GM18519 (cell line): Measurements from ENCODE around the gene RPP30.

Source experiments
- ATAC-seq: cut with Tn5 transposase; IDR thresholded peaks from one replicate; pipeline ENCODE4 v1.9.1; 2021; ENCODE audit warnings: mild to moderate bottlenecking, moderate library complexity; ENCODE audit not compliant: unreplicated experiment, low FRiP score

The RPP30 gene

DNA sequence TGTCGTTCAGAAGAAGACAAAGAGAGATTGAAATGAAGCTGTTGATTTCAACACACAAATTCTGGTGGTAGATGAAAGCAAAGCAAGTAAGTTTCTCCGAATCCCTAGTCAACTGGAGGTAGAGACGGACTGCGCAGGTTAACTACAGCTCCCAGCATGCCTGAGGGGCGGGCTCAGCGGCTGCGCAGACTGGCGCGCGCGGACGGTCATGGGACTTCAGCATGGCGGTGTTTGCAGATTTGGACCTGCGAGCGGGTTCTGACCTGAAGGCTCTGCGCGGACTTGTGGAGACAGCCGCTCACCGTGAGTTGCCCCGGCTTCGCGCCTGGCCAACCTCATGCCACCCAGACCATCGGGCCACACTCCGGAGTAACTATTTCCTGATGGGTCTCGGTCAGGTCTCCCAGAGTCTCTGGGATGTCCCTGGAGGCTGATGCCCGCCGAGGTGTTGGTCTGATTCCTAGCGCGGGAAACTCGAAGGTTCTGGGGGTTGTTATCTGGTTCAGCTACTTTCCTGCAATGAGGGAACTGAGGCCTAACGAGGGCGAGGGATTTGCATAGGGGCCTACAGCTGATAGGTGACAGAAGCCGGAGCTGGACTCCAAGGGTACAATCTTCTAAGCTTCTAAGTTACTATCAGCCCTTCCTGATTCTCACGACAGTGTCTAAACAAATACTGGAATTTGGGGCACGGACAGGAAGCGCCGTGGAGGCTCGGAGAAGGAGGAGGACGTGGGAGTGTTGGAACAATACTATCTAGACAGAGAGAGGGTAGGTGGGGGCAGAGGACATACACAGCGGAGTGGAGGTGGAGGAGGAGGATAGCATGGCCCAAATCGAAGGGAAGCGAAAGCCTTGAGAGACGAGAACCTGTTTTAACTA is at the start of gene RPP30:
Gene RPP30, plus strand, starts transcription at position 209 of the 882 bp plus-strand sequence. Its CDS starts 13 bp downstream, at position 222.
- ATAC-seq, result peak; percentile 94

DNA sequence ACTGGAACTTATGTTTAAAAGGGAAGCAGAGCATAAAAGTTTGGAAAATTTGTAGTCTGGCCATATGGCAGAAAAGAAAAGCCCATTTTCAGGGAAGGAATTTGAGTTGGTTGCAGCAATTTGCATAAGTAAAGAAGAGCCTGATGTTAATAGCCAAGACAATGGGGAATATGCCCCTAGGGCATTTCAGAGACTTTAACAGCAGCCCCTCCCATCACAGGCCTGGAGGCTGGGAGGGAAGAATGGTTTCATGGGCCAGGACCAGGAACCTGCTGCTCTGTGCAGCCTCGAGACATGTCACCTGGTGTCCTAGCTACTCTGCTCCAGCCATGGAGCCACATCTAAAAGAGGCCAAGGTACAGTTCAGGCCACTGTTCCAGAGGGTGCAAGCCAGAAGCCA is 49.3 kb upstream of the RPP30 start:
- ATAC-seq, result no peak

DNA sequence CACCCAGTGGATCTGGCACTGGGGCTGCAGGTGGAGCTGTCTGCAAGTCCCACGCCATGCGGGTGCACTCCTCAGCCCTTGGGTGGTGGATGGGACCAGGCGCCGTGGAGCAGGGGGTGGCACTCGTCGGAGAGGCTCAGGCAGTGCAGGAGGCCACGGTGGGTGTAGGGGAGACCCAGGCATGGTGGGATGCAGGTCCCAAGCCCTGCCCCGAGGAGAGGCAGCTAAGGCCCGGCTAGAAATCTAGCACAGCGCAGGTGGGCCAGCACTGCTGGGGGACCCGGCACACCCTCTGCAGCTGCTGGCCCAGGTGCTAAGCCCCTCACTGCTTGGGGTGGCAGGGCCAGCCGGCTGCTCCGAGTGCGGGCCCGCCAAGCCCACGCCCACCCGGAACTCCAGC is 39.7 kb upstream of the RPP30 start:
- no peak for ATAC-seq

DNA sequence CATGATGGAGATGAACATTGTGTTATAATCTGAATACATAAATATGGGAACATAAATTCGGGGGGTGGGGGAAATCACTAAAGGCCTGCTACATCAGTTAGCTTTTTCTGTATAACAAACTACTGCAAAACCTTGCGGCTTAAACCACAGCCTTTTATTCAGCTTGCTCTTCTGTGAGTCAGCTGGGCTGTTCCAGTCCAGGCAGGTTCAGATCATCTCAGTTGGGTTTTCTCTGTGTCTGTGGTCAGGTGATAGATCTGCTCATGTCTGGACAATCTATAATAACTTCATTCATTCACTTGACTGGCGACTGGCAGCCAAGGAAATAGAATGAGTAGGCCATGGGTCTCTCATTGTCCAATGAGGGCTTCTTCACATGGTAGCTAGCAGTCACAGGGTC is 37.4 kb upstream of the RPP30 start:
- no peak for ATAC-seq

DNA sequence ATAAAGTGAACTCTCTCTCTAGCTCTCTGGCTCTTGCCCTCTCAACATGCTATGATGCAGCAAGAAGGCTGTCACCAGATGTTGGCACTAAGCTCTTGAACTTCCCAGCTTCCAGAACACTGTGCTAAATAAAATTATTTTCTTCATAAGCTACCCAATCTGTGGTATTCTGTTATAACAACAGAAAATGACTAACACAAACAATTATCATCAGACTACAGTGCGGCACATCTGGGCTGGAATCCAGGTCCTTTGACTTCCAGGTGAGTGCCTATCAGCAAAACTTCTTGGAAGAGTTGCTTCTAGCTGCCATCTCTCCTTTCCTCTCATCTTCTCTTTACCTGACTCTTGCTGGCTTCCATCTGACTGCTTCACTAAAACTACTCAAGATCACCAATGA is 34.3 kb upstream of the RPP30 start:
- no peak for ATAC-seq

DNA sequence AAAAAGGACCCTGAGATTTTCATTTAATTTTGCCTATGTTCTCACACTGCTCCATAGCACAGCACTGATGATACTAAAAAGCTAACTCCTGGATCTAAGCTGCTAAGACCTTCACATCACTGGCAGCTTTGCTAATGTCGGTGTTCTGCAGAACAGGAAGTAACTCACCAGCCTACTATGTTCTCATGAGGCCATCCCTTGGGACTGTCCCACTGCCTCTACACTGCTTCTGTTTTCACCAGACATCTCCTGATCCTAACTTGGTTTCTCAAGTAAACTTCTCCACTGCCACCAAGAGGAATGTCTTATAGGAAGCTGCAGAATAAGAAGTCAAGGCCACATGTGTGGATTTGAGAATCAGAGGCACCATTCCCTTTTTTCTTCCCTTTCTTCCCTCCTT is 29.0 kb upstream of the RPP30 start:
- ATAC-seq, result no peak

DNA sequence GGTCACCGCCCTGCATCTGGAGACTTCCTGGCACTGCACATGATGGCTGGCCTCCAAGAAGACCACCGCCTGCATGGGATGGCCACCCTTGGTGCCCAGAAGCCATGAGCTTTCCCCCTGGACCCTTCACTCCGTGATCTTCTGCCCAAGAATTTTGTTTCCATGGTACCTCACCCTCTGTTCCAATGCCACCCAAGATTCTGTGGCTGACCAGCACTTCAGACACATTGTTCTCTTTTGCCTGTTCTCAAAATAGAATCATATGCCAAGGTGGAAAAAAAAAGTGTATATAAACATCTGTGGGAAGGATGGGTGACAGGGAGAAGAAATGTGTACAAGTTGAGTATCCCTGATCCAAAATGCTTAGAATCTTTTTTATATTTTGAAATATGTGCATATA is 26.0 kb upstream of the RPP30 start:
- no peak for ATAC-seq

DNA sequence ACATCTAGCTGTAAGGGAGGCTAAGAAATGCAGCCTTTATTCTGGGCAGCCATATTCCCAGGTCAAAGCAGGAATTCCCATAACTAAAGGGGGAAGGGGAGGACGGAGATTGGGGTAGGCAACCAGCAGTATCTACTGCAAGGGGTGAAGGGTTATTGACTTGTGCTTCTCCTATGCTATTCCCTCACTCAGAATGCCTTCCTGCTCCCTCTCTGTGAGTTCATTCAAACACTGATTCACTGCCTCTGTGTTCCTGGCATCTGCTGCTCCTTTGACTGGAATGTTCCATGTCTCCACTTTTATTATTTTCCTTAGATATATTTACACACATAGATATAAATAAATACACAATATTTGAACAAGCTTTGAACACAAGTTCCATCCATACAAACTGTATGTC is 25.0 kb upstream of the RPP30 start:
- no peak for ATAC-seq

DNA sequence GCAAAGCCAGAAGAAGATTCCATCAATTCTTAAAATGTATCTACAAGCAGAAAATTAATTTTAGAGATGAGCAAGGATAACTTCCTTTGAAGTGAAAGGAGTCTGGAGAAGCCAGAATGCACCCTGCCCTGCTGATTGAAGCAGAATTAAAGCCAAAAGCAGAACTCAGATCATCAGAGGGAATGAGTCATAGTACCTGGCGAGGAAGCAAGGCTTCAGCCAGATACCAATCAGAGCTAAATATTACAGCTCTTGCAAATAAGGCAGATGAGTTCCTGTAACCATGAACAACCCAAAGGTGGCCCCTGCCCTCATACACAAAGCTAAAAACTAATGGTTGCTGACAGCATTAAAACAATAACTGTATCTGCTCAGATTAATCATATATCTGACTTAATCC is 24.3 kb upstream of the RPP30 start:
- no peak for ATAC-seq

DNA sequence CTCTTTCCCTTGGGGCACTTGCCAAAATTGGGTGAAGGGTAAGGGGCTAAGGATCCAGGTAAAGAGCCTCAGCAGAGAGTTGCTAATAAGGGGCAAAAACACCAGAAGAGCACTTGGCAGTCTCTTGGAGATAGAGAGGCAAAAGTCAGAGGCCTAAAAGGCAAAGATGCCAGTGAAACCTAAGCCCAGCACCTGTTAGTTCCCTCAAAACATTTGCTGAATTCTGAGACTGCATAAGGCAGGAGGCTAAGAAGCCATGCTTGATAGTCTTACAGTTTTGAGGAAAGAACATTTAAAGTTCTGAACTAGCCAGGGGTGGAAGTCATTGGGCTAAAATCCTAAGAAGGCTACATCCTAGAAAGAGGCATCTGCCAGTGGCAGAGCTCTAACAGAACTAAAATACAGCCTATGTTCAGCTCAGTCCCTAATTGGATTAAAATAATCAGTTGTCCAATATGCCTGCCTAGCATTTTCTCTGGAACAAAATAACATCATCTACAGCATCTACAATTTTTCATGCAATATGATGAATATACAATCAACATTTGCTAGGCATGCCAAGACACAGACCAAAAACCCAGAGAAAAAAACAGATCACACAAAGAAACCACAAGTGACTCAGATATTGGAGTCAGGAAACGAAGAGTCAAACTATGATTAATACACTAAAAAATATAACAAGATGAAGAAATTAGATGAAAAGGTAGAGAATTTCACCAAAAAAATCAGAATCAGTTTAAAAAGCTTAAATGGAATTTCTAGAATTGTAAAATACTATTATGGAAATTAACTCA is 21.6 kb upstream of the RPP30 start:
- ATAC-seq, result no peak

DNA sequence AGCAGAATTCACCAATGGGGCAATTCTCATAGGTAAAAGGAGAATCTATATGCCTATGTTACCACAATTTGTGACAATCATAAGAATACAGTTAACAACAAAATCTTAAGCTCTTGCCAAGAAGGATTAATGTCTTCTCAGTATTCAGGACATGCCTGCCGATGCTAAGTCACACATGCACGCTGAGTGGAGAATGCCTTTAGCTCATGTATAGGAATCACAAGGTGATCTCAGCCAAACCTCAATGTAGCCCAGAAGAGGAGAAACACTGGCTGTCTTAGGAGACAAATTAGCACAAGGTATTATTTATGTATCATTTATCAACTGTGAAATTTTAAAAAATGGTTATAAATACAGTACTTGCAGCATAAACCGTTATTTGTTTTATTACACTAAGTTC is 16.6 kb upstream of the RPP30 start:
- ATAC-seq, result no peak

DNA sequence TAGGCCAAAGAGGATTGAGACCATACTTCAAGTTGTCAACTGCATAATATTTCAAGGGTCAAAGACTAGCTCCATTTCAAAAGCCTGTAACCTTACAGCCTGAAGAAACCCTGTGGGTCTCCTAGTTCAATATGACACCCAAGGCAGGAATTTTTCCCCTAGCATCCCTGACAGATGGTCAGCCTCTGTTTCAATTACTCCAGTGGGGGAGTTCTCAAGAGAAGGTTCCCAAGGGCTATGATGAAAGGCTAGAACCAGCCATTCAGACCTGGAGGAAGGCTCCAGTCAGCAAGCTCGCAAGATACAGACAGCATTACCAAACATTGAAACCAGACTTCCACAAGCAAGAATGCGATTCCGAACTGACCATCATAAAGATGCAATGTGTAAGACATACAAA is 15.5 kb upstream of the RPP30 start:
- no peak for ATAC-seq

DNA sequence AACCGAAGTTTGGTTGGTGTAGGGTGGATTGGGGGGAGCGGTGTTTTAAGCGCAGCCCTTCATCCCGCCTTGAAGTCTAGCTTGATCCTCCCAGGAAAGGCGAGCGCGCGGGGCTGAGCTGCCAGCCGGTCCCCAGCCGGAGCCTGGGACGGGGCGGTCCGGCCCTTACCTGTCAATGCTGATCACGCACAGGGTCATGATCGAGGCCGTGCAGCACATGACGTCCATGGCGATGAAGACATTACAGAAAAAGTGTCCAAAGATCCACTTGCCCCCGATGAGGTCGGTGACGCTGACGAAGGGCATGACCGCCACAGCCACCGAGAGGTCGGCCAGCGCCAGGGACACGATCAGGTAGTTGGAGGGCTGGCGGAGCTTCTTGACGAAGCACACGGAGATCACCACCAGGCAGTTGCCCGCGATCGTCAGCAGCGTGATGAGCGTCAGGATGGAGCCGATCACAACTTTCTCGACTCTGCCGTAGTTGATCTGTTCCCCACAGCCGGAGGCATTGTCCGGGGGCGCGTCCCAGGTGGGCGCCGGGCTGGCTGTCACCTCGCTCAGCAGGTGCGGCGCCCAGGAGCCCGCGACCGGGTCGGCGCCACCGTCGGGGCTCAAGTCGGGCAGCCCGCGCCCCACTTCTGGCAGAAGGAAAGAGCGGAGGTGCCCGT is 14.7 kb upstream of the RPP30 start:
- ATAC-seq, result peak; percentile 13

DNA sequence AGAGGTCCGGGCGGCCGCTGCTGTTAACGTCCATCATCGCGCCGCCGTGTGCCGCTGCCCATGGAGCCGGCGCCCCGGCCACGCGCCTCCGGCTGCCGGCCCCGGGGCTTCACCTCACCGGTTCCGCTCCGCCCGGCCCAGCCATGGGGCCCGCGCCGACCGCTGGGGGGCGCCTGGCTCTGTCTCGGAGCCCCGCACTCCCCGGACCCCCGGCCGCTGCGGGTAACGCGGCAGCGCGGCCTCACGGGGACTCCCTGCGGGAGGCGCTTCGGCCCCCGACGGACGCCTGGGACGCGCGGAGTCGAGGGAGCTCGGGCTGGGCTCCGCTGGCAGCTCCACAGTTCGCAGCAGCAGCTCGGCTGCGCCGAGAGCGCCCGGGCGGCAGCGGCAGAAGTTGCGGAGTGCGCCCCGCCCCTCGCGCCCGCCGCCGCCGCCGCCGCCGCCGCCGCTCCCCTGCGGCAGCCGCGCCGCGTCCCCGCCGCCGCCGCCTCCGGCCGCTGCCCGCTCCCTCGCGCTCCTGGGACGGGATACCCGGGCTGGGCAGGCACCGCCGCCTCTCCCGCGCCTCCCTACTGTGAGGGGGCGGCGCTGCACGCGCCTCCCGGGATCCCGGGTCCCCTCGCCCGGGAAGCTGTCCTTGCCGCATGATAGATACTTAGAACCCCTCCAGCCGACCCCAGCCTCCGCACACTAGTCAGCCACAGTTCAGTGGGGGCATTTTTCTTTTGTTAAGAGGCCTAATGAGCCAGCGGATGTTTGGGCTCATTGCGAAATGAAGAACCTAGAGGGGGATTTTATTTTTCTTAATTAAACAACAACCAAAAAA is 13.9 kb upstream of the RPP30 start, which contains the start of gene HTR7:
Gene HTR7, minus strand, starts transcription at position 405 of the 826 bp plus-strand sequence. Its CDS starts 368 bp downstream, at position 37.
- ATAC-seq, result peak; percentile 51

DNA sequence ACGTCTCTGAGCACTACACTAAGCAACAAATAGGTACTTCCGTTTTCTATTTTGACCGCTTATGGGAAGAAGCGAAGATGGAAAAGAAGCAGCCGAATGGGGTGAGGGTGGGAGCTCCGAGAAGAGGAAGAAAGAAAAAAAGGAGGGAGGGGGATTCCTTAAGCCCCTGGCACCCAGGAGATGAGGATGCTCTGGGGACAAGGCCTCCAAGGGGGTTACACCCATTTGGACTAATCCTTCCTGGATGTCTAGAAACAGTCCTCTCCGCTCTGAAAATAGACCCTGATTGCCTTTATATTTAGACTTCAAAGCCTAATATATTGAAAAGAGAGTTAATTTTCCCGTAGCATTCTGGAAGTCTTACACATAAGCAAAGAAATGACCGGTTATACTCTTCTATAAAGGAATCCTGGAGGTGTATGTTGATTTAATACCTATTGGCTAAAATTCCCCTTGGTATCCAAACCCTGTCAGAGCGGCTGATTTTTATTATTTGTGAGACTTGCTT is 13.3 kb upstream of the RPP30 start:
- no peak for ATAC-seq

DNA sequence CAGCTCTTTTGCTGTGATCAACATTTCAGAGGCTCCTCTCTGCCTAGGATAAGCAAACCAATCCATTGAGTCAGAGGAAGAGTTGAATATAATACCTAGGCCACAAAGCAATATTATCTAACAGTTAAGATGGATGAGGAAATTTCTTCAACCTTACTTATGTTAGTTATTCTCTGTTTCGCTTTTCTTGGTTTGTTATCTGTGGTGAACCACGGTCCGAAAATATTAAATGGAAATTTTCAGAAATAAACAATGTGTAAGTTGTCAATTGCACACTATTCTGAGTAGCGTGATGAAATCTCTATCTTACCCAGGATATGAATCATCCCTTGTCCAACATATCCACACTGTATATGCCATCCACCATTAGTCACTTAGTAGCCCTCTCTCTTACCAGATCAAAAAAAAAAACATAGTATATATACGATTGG is 12.4 kb upstream of the RPP30 start:
- ATAC-seq, result no peak

DNA sequence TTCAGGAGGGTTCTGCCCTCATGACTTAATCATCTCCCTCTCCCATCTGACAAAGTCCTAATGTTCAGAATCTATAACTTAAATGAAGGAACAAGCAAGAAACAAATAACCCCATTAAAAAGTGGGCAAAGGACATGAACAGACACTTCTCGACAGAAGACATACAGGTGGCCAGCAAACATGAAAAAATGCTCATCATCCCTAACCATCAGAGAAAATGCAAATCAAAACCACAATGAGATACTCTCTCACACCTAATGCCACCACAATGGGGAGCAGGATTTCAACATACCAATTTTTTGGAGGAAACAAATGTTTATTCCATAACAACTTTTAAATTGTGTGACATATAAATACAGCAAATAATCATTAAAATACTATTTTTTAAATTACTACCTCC is 11.0 kb upstream of the RPP30 start:
- no peak for ATAC-seq

DNA sequence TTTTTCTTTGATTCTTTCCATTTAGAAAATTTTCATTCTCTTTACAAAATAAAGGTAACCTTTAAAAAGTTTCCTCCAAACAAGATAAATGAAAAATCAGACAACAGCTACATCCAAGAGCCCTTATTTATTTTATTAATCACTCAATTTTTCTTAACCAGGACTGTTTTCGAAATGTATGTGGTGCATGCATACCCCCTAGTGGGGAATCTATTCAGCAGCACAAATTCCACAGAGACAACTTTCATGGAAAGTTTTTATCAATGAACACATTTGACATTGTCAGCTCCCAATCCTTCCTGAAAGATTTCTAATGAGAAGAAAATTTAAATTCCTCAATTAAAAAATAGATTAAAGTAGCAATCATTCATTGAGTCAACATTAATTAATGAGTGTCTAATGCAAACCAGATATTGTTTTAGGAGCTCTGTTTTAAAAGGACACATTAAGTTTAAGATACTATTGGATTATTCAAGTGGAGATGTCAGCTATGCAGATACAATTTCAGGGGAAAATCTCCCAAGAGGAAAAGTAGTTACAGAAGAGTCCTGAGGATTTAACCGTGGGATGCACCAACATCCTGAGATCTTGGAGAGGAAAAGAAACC is 8.8 kb upstream of the RPP30 start:
- ATAC-seq, result no peak

DNA sequence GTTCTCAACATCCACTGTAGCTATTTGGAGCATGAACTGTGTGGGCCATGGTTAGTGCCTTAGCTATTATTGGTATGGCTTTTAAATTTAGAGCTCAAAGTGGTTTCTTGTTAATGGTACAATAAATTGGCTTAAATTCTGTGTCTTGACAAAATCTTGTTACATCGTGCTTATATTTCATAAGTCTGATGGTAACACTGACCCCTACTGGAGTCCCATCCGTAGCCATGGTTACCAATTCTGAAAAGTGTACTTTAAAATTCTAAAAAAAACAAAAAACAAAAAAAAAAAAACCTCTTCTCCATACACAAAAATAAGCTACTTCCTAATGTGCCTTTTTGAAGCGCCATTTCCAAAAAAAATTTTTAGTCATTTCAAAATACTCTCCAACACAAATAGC is 6.4 kb upstream of the RPP30 start:
- no peak for ATAC-seq
